ENCODE measurements around the gene MAP2K1. TPM values are rescaled to one million over a fixed set of nuclear protein-coding genes. Genes with fewer than 3 reads are reported as not detected.
"Not testable (repeated sequence)": the region's sequence is repeated elsewhere in the genome, so short reads cannot be mapped to it uniquely, and the experiment has no call there.

Gene MAP2K1
- polyA plus RNA-seq, 1 donor (not counting 4 experiments of a cell fraction or from before 2014, with no cell fraction given), result 73.8 TPM

- Histone ChIP-seq H3K4me3 (ENCODE audit: control insufficient read depth in 2 of 3, extremely low read depth in 1 of 3, insufficient read depth in 2 of 3, low read depth in 1 of 3, low read length in 3 of 3) (no peak overlapping the region), H3K9me3 (ENCODE audit: control insufficient read depth, low read depth, low read length) (no peaks in the 10 kb centered on the region), H4K20me1 (ENCODE audit: control insufficient read depth, extremely low read depth, insufficient read depth, low read length) (peaks cover 19% of the 10 kb centered on the region), H3K36me3 (ENCODE audit: control insufficient read depth in 2 of 2, extremely low read depth in 1 of 2, insufficient read depth in 2 of 2, low read length in 2 of 2) (peaks cover 27 to 49% of the 10 kb centered on the region in 2 experiments), H3K4me1 (ENCODE audit: control insufficient read depth, extremely low read depth, insufficient read depth, low read length) (peaks cover 14% of the 10 kb centered on the region), H3K27ac (ENCODE audit: control insufficient read depth, insufficient read depth, low read length) (no peak overlapping the region), H3K4me2 (ENCODE audit: control insufficient read depth, extremely low read depth, insufficient read depth, low read depth, low read length) (no peak overlapping the region), H3K79me2 (ENCODE audit: control insufficient read depth, insufficient read depth, low read length) (peaks cover 44% of the 10 kb centered on the region), H2AFZ (ENCODE audit: control insufficient read depth, low read length) (no peak overlapping the region), H3K27me3 (ENCODE audit: control insufficient read depth, extremely low read depth, insufficient read depth, low read length) (no peaks in the 10 kb centered on the region), H3K9ac (ENCODE audit: control insufficient read depth, extremely low read depth, insufficient read depth, low read length) (no peak overlapping the region), H3K9me1 (ENCODE audit: control insufficient read depth, extremely low read depth, insufficient read depth, low read length) (no peaks in the 10 kb centered on the region)
- dilution Hi-C loops (cut with MboI; ENCODE audit: extremely low pct_ligation_motif_present, low sequenced_read_pairs), result no loop called here
- FAIRE-seq, result no peak
- DNase-seq (ENCODE audit: low read depth, low spot score), result no peak
- peak in 1 of 3 experiments; percentile 26 for TF ChIP-seq CTCF (optimal IDR thresholded peaks at IDR 0.05 in 1 of 3, IDR thresholded peaks at IDR 0.05 in 1 of 3, conservative IDR thresholded peaks at IDR 0.05 in 1 of 3; ENCODE audit: extremely low read depth in 1 of 3, insufficient read depth in 2 of 3, low read length in 3 of 3)
- TF ChIP-seq EZH2 (IDR thresholded peaks at IDR 0.05; ENCODE audit: low read length), result no peak
Observed at GRCh38 chr15:66498501-66499386, 112.0 kb downstream of the MAP2K1 start.

- Histone ChIP-seq H3K79me2 (ENCODE audit: control insufficient read depth, insufficient read depth, low read length) (peaks cover 55% of the 10 kb centered on the region), H3K36me3 (ENCODE audit: control insufficient read depth in 2 of 2, extremely low read depth in 1 of 2, insufficient read depth in 2 of 2, low read length in 2 of 2) (peaks cover 29 to 45% of the 10 kb centered on the region in 2 experiments), H4K20me1 (ENCODE audit: control insufficient read depth, extremely low read depth, insufficient read depth, low read length) (peaks cover 19% of the 10 kb centered on the region), H3K4me1 (ENCODE audit: control insufficient read depth, extremely low read depth, insufficient read depth, low read length) (peaks cover 14% of the 10 kb centered on the region)
- H3K9me3 ChIP-seq (ENCODE audit: control insufficient read depth, low read depth, low read length); H3K27ac ChIP-seq (ENCODE audit: control insufficient read depth, insufficient read depth, low read length); FAIRE-seq; dilution Hi-C loops (cut with MboI; ENCODE audit: extremely low pct_ligation_motif_present, low sequenced_read_pairs); H3K9ac ChIP-seq (ENCODE audit: control insufficient read depth, extremely low read depth, insufficient read depth, low read length); H3K4me3 ChIP-seq (ENCODE audit: control insufficient read depth in 2 of 3, extremely low read depth in 1 of 3, insufficient read depth in 2 of 3, low read depth in 1 of 3, low read length in 3 of 3); H3K9me1 ChIP-seq (ENCODE audit: control insufficient read depth, extremely low read depth, insufficient read depth, low read length); DNase-seq (ENCODE audit: low read depth, low spot score); H3K4me2 ChIP-seq (ENCODE audit: control insufficient read depth, extremely low read depth, insufficient read depth, low read depth, low read length); H3K27me3 ChIP-seq (ENCODE audit: control insufficient read depth, extremely low read depth, insufficient read depth, low read length); H2AFZ ChIP-seq (ENCODE audit: control insufficient read depth, low read length): not testable (repeated sequence)
Observed at GRCh38 chr15:66500346-66500745, 113.6 kb downstream of the MAP2K1 start.
